ENCODE results near the gene TPST2. TPM values are rescaled to one million over a fixed set of nuclear protein-coding genes. Genes with fewer than 3 reads are reported as not detected.

TPST2 gene
- total and polyA plus RNA-seq, 12 donors: 15.7 to 167 (median 57.0) TPM

DNA sequence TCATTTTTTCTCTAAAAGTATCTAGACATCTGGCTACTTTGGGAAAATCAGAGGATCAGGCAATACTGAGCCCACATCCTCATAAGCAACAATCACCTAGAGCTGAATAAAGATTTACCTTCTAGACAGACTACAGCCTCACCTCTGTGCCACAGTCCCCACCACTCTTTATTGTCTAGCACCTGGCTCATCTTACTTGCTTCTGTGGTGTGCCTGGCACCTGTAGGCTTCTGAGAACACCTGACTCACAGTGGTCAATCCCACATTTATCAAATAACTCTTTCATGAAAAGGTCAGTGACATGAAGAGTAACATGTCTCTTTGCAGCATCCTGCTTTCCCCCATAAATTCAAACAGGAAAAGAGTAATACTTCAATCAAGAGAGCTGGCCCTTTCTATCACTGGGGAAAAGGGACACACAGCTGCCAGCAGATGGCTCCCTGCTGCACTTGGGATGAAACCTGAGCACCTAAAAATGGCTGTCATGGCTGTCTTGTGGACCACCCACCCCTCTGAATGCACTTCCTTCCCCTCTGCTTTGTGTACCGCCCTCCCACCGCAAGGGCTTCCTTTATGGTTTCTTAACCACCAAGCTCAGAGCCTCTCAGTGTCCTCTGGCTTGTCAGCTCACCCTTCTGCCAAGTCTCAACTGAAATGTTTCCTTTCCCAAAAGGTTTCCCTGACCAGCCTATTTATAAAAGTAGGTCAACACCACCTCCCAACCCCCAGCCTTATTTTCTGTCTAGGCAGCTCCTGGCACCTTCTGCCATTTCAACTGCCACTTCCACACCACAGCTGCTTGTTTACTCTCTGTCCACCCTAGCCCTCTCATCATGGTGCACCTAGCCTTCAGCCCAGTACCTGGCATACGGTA lies 87.0 kb downstream of the TPST2 start:
- H3K27ac ChIP-seq: no peak overlapping the region
- DNase-seq: peak; percentile 30 to 66 (median 43)

DNA sequence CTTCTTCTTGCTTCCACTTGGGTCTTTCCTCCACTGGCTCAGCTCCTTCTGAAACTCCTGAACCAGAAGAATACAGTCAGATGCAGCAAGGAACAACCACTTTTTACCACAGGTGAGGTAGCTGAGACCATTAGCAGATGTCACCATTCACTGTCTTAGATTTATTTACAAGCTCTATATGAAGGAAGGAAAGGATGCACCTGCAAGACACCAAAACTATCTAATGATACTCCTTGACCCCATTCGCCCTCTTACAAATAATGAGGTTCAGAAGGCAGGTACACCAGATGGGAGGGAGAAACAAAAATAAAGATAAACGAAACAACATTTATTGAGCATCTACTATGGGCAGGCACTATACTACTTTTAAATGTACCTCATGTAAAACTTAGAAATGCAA lies 87.9 kb downstream of the TPST2 start:
- no peak for TF ChIP-seq POLR2A (IDR thresholded peaks at IDR 0.05)
- TF ChIP-seq, protein P1, sequence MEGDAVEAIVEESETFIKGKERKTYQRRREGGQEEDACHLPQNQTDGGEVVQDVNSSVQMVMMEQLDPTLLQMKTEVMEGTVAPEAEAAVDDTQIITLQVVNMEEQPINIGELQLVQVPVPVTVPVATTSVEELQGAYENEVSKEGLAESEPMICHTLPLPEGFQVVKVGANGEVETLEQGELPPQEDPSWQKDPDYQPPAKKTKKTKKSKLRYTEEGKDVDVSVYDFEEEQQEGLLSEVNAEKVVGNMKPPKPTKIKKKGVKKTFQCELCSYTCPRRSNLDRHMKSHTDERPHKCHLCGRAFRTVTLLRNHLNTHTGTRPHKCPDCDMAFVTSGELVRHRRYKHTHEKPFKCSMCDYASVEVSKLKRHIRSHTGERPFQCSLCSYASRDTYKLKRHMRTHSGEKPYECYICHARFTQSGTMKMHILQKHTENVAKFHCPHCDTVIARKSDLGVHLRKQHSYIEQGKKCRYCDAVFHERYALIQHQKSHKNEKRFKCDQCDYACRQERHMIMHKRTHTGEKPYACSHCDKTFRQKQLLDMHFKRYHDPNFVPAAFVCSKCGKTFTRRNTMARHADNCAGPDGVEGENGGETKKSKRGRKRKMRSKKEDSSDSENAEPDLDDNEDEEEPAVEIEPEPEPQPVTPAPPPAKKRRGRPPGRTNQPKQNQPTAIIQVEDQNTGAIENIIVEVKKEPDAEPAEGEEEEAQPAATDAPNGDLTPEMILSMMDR (IDR thresholded peaks at IDR 0.05): no peak
- Histone ChIP-seq H3K4me3 (no peak overlapping the region), H3K9me3 (replicated peaks in 1 of 3) (no peaks in the 10 kb centered on the region), H3K4me1 (replicated peaks in 1 of 2) (no peaks in the 10 kb centered on the region), H3K27me3 (no peaks in the 10 kb centered on the region), H3K27ac (no peak overlapping the region), H3K36me3 (replicated peaks in 1 of 2) (peaks cover 0 to 99% of the 10 kb centered on the region in 2 donors)
- intact Hi-C loops (cut with DNase I): no loop called here
- WGBS, 4 donors: 79 to 88% (median 87%) methylated on average over 2 of the region's 2 CpGs
- no peak for DNase-seq

More for the DNA sequence above, 87.0 kb downstream of the TPST2 start:
- Histone ChIP-seq H3K27me3 (no peaks in the 10 kb centered on the region), H3K4me1 (replicated peaks in 1 of 2) (no peaks in the 10 kb centered on the region), H3K4me3 (no peak overlapping the region), H3K36me3 (replicated peaks in 1 of 2) (peaks cover 0 to 100% of the 10 kb centered on the region in 2 donors), H3K9me3 (replicated peaks in 1 of 3) (no peaks in the 10 kb centered on the region)
- WGBS, 4 donors: 24 to 40% (median 34%) methylated on average over 3 of the region's 3 CpGs
- no peak for TF ChIP-seq POLR2A (IDR thresholded peaks at IDR 0.05)
- TF ChIP-seq, protein P1 (IDR thresholded peaks at IDR 0.05): peak; percentile 15 to 57 (median 47)
- intact Hi-C loops (cut with DNase I): no loop called here

DNA sequence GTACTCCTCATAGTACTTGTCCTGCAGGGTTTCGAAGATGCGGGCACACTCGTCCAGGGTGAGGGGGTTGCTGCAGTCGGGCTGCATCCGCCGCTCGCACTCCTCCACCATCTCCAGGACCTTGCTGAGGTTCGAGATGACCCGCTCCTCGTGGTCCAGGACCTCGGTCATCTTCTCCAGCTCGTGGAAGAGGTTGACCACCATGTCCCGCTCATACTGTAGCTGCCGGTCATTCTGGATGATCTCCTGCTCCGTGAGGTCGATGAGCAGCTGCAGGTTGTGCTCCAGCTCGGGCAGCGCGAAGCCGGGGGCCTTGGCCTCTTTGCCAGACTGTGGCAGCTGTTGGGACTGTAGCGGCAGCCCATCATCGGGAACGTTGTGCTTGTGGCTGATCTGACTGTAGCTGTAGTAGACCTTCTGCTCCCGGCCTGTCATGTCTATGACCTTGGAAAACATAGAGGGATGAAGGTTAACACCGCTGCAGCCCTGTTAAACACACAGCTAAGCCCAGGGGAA lies 90.7 kb downstream of the TPST2 start:
- TF ChIP-seq POLR2A (IDR thresholded peaks at IDR 0.05): no peak
- TF ChIP-seq, protein P1 (IDR thresholded peaks at IDR 0.05): no peak
- Histone ChIP-seq H3K4me3 (no peak overlapping the region), H3K36me3 (replicated peaks in 1 of 2) (peaks cover 0 to 99% of the 10 kb centered on the region in 2 donors), H3K27ac (no peak overlapping the region), H3K27me3 (no peaks in the 10 kb centered on the region), H3K9me3 (replicated peaks in 1 of 3) (no peaks in the 10 kb centered on the region), H3K4me1 (replicated peaks in 1 of 2) (no peaks in the 10 kb centered on the region)
- WGBS, 4 donors: 74 to 84% (median 82%) methylated on average over 22 to 25 of the region's 25 CpGs
- intact Hi-C loops (cut with DNase I): no loop called here
- no peak for DNase-seq

DNA sequence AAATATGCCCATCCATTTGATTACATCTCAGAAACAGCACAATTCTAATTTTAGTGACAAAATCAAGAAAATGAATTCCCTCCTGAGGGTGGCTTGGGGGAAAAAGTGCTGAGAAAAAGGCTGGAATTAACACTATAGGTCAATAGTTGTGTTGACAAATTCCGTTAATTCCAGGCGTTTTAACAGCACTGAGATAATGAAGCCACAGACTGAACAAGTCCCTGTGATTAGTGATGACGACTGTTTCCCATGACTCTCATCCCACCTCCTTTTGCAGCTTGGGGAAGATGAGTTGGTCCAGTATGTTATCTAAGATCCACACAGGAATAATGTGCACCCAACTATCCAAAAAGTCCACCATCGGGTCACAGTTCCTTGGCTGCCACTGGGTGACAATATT lies 93.5 kb downstream of the TPST2 start:
- Histone ChIP-seq H3K4me1 (replicated peaks in 1 of 2) (peaks cover 6 to 12% of the 10 kb centered on the region in 2 donors), H3K27ac (no peak overlapping the region), H3K4me3 (no peak overlapping the region), H3K36me3 (replicated peaks in 1 of 2) (peaks cover 0 to 99% of the 10 kb centered on the region in 2 donors), H3K9me3 (replicated peaks in 1 of 3) (no peaks in the 10 kb centered on the region), H3K27me3 (no peaks in the 10 kb centered on the region)
- intact Hi-C loops (cut with DNase I): no loop called here
- no peak for DNase-seq
- TF ChIP-seq POLR2A (IDR thresholded peaks at IDR 0.05): no peak
- TF ChIP-seq, protein P1 (IDR thresholded peaks at IDR 0.05): no peak
- 81 to 85% (median 83%) methylated on average over 4 of the region's 4 CpGs for WGBS, 4 donors

All from adrenal gland (tissue), 12 donors.